K562 (cell line): ENCODE results near the gene SLC35B4. TPM values are rescaled to one million over a fixed set of nuclear protein-coding genes. Genes with fewer than 3 reads are reported as not detected.
A peak's percentile ranks its signal among the peaks of the same experiment; 100 is the strongest.

ENCODE experiments used
- ARID2 ChIP-seq: fragments of 450-650 bp; IDR thresholded peaks from 2 replicates; pipeline ENCODE4 v1.6.1; 2017; ENCODE audit warnings: antibody characterized with exemption, mild to moderate bottlenecking
- ARNT ChIP-seq, 2 experiments: fragments of 450-650 bp; IDR thresholded peaks; 2 replicates each; pipeline ENCODE4 v1.6.1; 2016; ENCODE audit warnings: mild to moderate bottlenecking in 1 of 2
- BRCA1 ChIP-seq, 2 experiments: fragments of 450-650 bp in 1 of 2; sonication (generic) in 1 of 2; formaldehyde crosslinking in 1 of 2; IDR thresholded peaks; 2 replicates each; pipeline versions ENCODE4 v1.5.0 to v1.6.1; 2017 to 2020; ENCODE audit warnings: mild to moderate bottlenecking in 1 of 2, missing genetic modification reagents in 1 of 2
- GABPB2 ChIP-seq: fragments of 250-450 bp; sonication (Bioruptor Pico); conservative IDR thresholded peaks from 2 replicates; pipeline ENCODE4 v1.5.1; 2021; ENCODE audit warnings: mild to moderate bottlenecking
- GTF2B ChIP-seq: IDR thresholded peaks from 2 replicates; pipeline ENCODE4 v1.6.1; 2011; ENCODE audit not compliant: insufficient read length; ENCODE audit errors: extremely low read depth
- JUNB ChIP-seq: fragments of 450-650 bp; formaldehyde crosslinking; conservative IDR thresholded peaks from 2 replicates; pipeline ENCODE4 v1.4.0; 2020; ENCODE audit warnings: mild to moderate bottlenecking
- KHSRP ChIP-seq: fragments of 450-650 bp; IDR thresholded peaks from 2 replicates; pipeline ENCODE4 v1.6.1; 2017
- NFIX ChIP-seq: fragments of 250-450 bp; sonication (Bioruptor Pico); IDR thresholded peaks from 2 replicates; pipeline ENCODE4 v1.4.0; 2020; ENCODE audit warnings: low read depth, mild to moderate bottlenecking, moderate library complexity
- PTRF ChIP-seq: fragments of 450-650 bp; IDR thresholded peaks from 2 replicates; pipeline ENCODE4 v1.6.1; 2016; ENCODE audit warnings: mild to moderate bottlenecking, missing genetic modification characterization, missing compliant biosample characterization
- SMAD3 ChIP-seq: fragments of 450-650 bp; formaldehyde crosslinking; conservative IDR thresholded peaks from 2 replicates; pipeline ENCODE4 v1.4.0; 2020; ENCODE audit warnings: mild to moderate bottlenecking
- ZNF232 ChIP-seq: sonication (generic); formaldehyde crosslinking; IDR thresholded peaks from 2 replicates; pipeline ENCODE4 v1.8.0; 2022; ENCODE audit warnings: mild to moderate bottlenecking, missing genetic modification reagents
- ZNF384 ChIP-seq: IDR thresholded peaks from 2 replicates; pipeline ENCODE4 v1.6.1; 2012; ENCODE audit warnings: low read depth, low read length, improper control_type of control experiment
- ZNF699 ChIP-seq: fragments of 250-450 bp; sonication (Bioruptor Pico); IDR thresholded peaks from 2 replicates; pipeline ENCODE4 v1.8.0; 2021; ENCODE audit warnings: mild to moderate bottlenecking, moderate library complexity; ENCODE audit not compliant: insufficient replicate concordance
- polyA plus RNA-seq, 8 experiments: library from polyadenylated mRNA; depleted of rRNA in 4 of 8; stranded (reverse) in 5 of 8; unstranded in 3 of 8; fragments of >200 nt; fragmentation: Nextera tagmentation in 2 of 8; fragmentation: Illumina TruSeq in 1 of 8; extraction: Ambion mirVana in 2 of 8; extraction: Trizol in 1 of 8; gene quantifications; 2 replicates each; pipeline versions ENCODE4 v1.2.1 to v1.2.3, GENCODE V29; 2011 to 2014; ENCODE audit warnings: inconsistent platforms in 1 of 8, missing spikeins in 1 of 8
- total RNA-seq, 7 experiments: library from RNA; depleted of rRNA in 6 of 7; stranded (reverse); fragments of >200 nt in 6 of 7; fragmentation: Illumina TruSeq in 2 of 7; extraction: Trizol in 2 of 7; gene quantifications; 2 replicates each; pipeline versions ENCODE4 v1.2.1 to v1.2.3, GENCODE V29; 2011 to 2021; ENCODE audit warnings: low replicate concordance in 1 of 7
- TF ChIP-seq, protein P1 (sequence below): fragments of 450-650 bp; formaldehyde crosslinking; conservative IDR thresholded peaks from 2 replicates; pipeline ENCODE4 v1.4.0; 2022; ENCODE audit warnings: mild to moderate bottlenecking, missing genetic modification characterization
- TF ChIP-seq, protein P2 (sequence below): fragments of 250-450 bp; sonication (Bioruptor Pico); IDR thresholded peaks from 2 replicates; pipeline ENCODE4 v1.5.0; 2021
- TF ChIP-seq, protein P3 (sequence below): sonication (generic); formaldehyde crosslinking; IDR thresholded peaks from 2 replicates; pipeline ENCODE4 v1.9.0; 2022; ENCODE audit warnings: mild to moderate bottlenecking, missing genetic modification reagents
- TF ChIP-seq, protein P4 (sequence below): fragments of 450-650 bp; IDR thresholded peaks from 2 replicates; pipeline ENCODE4 v1.7.0; 2016; ENCODE audit warnings: borderline replicate concordance

Gene SLC35B4
- total and polyA plus RNA-seq, 9 of the 15 experiments (the other 6 are each of a cell fraction or from before 2014, with no cell fraction given), result 6.1 to 34.9 (median 17.6) TPM

DNA sequence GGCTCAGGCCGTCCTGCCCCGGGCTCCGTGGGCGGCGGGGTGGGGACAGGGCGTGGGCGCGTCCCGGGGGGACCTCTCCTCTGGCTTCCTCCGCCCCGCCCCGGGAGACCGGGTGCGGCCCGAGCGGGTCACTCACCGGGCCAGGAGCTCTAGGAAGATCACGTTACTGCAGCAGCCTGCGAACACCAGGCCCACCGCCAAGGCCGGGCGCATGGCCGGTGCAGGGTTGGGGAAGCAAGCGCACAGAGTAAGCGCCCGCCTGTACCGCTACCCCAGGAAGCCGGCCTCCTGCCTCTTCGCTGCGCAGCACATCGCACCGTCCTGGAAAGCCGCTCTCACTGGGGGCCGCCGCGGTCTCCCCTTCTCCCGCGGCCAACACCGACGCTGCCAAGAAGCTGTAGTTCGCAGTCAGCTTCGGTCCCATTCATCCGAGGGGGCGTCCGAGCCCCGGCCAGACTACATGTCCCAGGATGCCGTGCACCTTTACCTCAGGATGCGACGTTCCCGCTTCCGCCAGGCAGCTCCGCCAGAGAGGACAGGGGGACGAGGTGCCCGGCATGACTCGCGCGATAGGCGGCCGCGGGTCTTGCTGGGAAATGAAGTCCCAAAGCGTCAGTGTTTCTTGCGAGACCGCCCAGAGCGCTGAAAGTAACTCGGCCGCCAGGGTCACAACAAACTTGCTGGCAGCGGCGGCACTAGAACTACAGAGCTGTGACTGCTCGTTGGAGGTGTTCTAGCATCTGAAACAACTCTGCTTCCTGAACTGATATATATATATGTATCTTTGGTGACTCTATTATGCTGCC is at the start of gene SLC35B4 (continued):
- TF ChIP-seq, protein P1, sequence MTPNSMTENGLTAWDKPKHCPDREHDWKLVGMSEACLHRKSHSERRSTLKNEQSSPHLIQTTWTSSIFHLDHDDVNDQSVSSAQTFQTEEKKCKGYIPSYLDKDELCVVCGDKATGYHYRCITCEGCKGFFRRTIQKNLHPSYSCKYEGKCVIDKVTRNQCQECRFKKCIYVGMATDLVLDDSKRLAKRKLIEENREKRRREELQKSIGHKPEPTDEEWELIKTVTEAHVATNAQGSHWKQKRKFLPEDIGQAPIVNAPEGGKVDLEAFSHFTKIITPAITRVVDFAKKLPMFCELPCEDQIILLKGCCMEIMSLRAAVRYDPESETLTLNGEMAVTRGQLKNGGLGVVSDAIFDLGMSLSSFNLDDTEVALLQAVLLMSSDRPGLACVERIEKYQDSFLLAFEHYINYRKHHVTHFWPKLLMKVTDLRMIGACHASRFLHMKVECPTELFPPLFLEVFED, result no peak
- TF ChIP-seq ZNF699 (CRISPR knock-in tag) (no peak), ARNT (IDR thresholded peaks at IDR 0.05) (peak in 1 of 2 experiments; percentile 75; a peak in 1 of 4 replicates), GTF2B (no peak), JUNB (CRISPR knock-in tag) (no peak), ZNF384 (0 out of 2 replicates have a peak, but pooled peaks have one; percentile 15), ZNF232 (CRISPR knock-in tag) (no peak), KHSRP (no peak), ARID2 (no peak), GABPB2 (CRISPR knock-in tag) (no peak), BRCA1 (IDR thresholded peaks at IDR 0.05) (no peak), BRCA1 (CRISPR knock-in tag; IDR thresholded peaks at IDR 0.05) (no peak), PTRF (tag) (no peak), SMAD3 (CRISPR knock-in tag) (0 out of 2 replicates have a peak, but pooled peaks have one; percentile 2), NFIX (no peak)
- TF ChIP-seq, protein P2, sequence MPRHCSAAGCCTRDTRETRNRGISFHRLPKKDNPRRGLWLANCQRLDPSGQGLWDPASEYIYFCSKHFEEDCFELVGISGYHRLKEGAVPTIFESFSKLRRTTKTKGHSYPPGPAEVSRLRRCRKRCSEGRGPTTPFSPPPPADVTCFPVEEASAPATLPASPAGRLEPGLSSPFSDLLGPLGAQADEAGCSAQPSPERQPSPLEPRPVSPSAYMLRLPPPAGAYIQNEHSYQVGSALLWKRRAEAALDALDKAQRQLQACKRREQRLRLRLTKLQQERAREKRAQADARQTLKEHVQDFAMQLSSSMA (CRISPR knock-in tag), result no peak
- TF ChIP-seq, protein P3, sequence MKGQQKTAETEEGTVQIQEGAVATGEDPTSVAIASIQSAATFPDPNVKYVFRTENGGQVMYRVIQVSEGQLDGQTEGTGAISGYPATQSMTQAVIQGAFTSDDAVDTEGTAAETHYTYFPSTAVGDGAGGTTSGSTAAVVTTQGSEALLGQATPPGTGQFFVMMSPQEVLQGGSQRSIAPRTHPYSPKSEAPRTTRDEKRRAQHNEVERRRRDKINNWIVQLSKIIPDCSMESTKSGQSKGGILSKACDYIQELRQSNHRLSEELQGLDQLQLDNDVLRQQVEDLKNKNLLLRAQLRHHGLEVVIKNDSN (CRISPR knock-in tag), result peak; percentile 53; the same call in 1 of the 2 replicates
- TF ChIP-seq, protein P4, sequence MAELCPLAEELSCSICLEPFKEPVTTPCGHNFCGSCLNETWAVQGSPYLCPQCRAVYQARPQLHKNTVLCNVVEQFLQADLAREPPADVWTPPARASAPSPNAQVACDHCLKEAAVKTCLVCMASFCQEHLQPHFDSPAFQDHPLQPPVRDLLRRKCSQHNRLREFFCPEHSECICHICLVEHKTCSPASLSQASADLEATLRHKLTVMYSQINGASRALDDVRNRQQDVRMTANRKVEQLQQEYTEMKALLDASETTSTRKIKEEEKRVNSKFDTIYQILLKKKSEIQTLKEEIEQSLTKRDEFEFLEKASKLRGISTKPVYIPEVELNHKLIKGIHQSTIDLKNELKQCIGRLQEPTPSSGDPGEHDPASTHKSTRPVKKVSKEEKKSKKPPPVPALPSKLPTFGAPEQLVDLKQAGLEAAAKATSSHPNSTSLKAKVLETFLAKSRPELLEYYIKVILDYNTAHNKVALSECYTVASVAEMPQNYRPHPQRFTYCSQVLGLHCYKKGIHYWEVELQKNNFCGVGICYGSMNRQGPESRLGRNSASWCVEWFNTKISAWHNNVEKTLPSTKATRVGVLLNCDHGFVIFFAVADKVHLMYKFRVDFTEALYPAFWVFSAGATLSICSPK, result no peak
